Left ventricle myocardium superior (tissue), 1 donor: ENCODE data around the gene LPA. TPM values are rescaled to one million over a fixed set of nuclear protein-coding genes. Genes with fewer than 3 reads are reported as not detected.

ENCODE experiments used
- ATAC-seq: fragments of 200-7000 bp; cut with Tn5 transposase; one replicate; pipeline ENCODE4 v1.9.1; 2020; ENCODE audit warnings: mild to moderate bottlenecking, moderate library complexity
- DNase-seq: peaks from one replicate; pipeline ENCODE4 v3.0.0-alpha.2; 2020
- intact Hi-C: fragments of 100-400 bp; cut with micrococcal nuclease; formaldehyde crosslinking; loops from one replicate; pipeline ENCODE4 v1.11.0; 2022
- total RNA-seq: library from RNA; stranded (reverse); fragmentation: NEBNext Ultra II Directional; extraction: Animal tissue kit (Norgen Biotek cat#: 25700); gene quantifications from one replicate; pipeline ENCODE4 v1.2.1, GENCODE V29; 2021
- donor health status: DM: no; HTN: yes; CAD: no; lungs with severe emphysema.

The LPA gene
- total RNA-seq, 1 donor from 2014 or later: not detected

GRCh38 chr6:160523223-160523622 lies 140.9 kb downstream of the LPA start:
- DNase-seq: no peak
- intact Hi-C loops: no loop called here
- ATAC-seq: no peak

GRCh38 chr6:160520043-160520904 lies 143.8 kb downstream of the LPA start:
- ATAC-seq (peak; percentile 97), DNase-seq (peak; percentile 86)
- intact Hi-C loops: no loop called here

- DNase-seq (no peak), ATAC-seq (no peak)
- intact Hi-C loops: no loop called here
These were observed 144.5 kb downstream of the LPA start for GRCh38 chr6:160519603-160520042.

- ATAC-seq (no peak), DNase-seq (no peak)
- intact Hi-C loops: no loop called here
These were observed 144.9 kb downstream of the LPA start for GRCh38 chr6:160519133-160519532.

- ATAC-seq (no peak), DNase-seq (no peak)
- intact Hi-C loops: no loop called here
These were observed 150.2 kb downstream of the LPA start for GRCh38 chr6:160513836-160514235.

GRCh38 chr6:160510976-160511617 lies 153.0 kb downstream of the LPA start:
- DNase-seq (no peak), ATAC-seq (no peak)
- intact Hi-C loops: no loop called here

- no peak for ATAC-seq
- no peak for DNase-seq
- intact Hi-C loops: no loop called here
These were observed 153.9 kb downstream of the LPA start for GRCh38 chr6:160510199-160510598.

GRCh38 chr6:160509610-160510009 lies 154.5 kb downstream of the LPA start:
- intact Hi-C loops: no loop called here
- DNase-seq: no peak
- ATAC-seq: no peak

GRCh38 chr6:160508599-160508998 lies 155.5 kb downstream of the LPA start:
- intact Hi-C loops: no loop called here
- DNase-seq (no peak), ATAC-seq (no peak)

- intact Hi-C loops: no loop called here
- no peak for DNase-seq
- no peak for ATAC-seq
These were observed 156.7 kb downstream of the LPA start for GRCh38 chr6:160507420-160507819.

GRCh38 chr6:160505970-160506369 lies 158.1 kb downstream of the LPA start:
- intact Hi-C loops: no loop called here
- DNase-seq (no peak), ATAC-seq (no peak)

- no peak for DNase-seq
- intact Hi-C loops: no loop called here
These were observed 163.4 kb downstream of the LPA start for GRCh38 chr6:160500639-160501038.

GRCh38 chr6:160494576-160494975 lies 169.5 kb downstream of the LPA start:
- ATAC-seq: no peak
- no peak for DNase-seq

More at GRCh38 chr6:160500639-160501038, 163.4 kb downstream of the LPA start:
- ATAC-seq: no peak

GRCh38 chr6:160489091-160489490 lies 175.0 kb downstream of the LPA start:
- intact Hi-C loops: no loop called here
- DNase-seq (no peak), ATAC-seq (no peak)

More at GRCh38 chr6:160494576-160494975, 169.5 kb downstream of the LPA start:
- intact Hi-C loops: no loop called here

- DNase-seq (no peak), ATAC-seq (no peak)
- intact Hi-C loops: no loop called here
These were observed 177.0 kb downstream of the LPA start for GRCh38 chr6:160487116-160487515.

Other genes starting within 250 kb of the LPA start
- 0.37 TPM for gene PLG, start 38.0 kb upstream of the LPA start, total RNA-seq